Ureter (tissue), 1 donor: Measurements from ENCODE around the gene CAVIN2. TPM values are rescaled to one million over a fixed set of nuclear protein-coding genes. Genes with fewer than 3 reads are reported as not detected.

Experiments used
- DNase-seq: peaks from one replicate; pipeline ENCODE4 v3.0.0-alpha.2; 2020; ENCODE audit warnings: low spot score
- total RNA-seq: library from RNA; stranded (reverse); gene quantifications from one replicate; pipeline ENCODE4 v1.2.4, GENCODE V29; 2023
- donor health status: DM: yes; HTN: yes; CAD: no.

CAVIN2 gene
- total RNA-seq, 1 donor from 2014 or later, result 52.4 TPM

DNA sequence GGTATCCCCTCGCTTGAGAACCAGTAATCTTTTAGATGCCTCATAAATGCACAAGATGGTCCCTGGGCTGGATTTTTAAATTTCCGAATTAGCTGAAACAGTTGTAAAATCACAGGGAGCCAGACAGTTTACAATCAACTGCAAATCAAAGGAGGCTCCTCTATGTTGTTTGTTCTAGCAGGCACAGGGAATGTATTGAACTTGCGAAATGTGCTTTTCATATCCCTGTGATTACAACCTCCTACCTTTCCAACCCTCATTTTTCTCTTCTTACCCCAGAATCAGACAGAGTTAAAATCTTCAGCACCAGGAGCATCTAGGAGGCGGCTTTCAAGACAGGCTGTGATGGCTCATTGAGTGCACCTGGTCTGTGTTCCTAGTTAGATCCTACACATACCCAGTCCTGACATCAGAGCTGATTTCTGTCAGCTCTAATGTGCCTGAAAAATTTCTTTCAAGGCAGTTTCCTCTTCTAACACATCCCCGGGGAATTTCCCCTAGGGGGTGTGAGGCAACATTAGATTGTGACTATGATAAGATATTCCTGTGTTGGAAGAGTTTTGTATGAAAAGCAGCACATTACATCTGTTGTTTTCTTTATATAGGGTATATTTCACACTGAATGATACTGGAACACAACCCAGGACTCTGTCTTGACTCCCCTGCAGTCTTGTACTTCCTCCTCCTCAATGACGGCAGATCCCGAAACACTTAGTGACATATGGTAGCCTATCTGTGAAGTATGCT lies 17.9 kb upstream of the CAVIN2 start:
- DNase-seq, result no peak

DNA sequence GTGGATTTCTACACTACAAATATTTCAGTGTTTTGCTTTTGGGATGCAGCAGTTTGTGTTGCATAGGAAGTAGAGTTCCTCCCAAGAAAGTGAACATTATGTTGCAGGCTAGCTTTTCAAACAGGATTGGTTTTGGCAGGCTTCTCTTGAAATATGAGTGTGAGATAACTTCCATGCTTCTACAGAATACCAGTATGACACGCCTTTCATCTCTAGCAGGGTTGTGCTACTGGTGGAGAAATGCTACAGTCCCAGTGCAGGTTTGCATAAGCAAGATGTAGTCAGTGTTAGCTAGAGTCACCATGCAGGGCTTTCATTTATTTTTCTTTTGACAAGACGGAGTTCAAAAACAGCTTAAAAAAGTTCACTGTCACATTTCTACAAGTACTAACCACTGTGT lies 17.1 kb upstream of the CAVIN2 start:
- no peak for DNase-seq

DNA sequence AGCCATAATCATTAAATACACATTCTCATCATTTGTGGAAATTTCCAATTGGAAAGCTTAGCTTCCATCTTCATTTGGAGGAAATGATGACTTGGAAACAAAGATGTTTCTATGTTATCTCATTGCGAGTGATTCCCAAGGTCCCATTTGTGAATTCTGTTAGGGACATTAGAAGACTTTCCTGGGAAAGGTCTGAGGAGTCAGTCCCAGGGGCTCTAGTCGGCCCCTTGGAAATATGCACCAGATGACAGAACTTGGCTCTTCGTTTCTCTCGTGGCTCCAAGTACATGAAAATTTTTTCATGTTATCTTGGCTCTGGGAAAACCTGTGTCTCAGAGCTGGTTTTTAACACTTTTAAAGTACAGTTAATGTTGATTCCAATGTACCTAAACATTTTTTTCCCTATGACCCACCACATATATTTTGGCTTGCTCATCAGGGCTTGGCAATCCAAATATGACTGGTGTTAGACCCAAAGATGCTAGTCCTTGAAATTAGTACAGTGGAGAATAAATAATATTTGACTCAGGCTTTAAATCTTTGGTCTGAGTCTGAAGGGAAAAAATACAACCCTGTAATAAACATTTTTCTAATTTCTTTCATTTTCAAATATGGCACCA lies 15.4 kb upstream of the CAVIN2 start:
- no peak for DNase-seq

DNA sequence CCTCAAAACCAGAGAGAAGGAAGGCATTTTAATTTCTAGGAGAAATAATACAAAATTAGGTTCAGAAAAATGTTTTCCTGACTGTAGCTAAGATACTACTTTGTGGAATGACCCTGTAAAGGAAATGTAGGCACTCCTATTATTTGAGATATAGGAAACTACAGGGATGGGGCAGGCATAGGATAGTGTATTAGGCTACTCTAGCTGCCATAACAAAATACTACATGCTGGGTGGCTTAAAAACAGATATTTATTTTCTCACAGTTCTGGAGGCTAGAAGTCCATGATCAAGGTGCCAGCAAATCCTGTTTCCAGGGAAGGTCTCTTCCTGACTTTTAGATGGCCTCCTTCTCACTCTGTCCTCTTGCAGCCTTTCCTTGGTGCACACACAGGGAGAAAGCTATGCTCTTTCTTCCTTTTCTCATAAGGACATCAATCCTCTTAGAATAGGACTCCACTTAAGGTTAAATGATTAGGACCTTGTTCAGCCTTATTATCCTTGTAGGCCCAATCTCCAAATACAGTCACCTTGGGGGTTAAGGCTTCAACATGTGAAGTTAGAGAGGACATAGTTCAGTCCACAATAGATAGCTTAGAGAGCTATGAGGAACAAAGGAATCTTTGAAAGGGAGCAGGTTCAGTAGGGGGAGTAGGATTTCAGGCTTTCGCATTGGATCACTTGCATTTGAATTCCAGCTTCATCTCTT lies 14.0 kb upstream of the CAVIN2 start:
- no peak for DNase-seq

DNA sequence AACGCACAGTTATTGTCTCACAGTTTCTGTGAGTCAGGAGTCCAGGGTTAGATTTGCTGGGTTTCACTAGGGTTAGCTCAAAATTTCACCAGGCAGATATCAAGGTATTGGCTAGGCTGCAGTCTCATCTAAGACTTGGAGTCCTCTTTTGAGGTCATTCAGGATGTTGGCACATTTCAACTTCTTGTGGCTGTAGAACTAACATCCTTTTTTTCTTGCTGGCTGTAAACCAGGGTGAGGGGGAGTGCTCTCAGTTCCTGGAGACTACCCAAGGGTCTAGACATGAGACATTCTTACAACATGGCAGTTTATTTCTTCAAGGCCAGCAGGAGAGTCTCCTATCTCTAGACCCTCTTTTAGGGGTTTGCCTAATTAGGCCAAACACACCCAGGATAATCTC lies 12.8 kb upstream of the CAVIN2 start:
- no peak for DNase-seq

DNA sequence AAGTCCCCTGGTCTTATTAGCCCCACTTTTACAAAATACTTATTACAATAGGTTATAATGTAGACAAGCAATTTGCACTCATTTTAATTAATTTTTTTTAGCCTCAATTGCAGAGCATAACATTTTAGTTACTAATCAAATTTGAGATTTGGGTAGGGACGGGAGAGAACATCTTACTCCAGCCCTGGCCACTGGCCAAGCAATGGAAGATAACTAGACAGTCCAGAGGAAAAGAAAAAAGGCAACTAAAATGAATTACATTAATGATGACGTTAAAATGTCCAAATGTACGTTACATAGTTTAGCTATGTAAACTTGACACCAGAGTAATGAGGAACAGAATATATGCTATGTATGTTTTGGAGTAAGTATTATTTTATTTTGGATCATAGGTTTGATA lies 11.0 kb upstream of the CAVIN2 start:
- no peak for DNase-seq

DNA sequence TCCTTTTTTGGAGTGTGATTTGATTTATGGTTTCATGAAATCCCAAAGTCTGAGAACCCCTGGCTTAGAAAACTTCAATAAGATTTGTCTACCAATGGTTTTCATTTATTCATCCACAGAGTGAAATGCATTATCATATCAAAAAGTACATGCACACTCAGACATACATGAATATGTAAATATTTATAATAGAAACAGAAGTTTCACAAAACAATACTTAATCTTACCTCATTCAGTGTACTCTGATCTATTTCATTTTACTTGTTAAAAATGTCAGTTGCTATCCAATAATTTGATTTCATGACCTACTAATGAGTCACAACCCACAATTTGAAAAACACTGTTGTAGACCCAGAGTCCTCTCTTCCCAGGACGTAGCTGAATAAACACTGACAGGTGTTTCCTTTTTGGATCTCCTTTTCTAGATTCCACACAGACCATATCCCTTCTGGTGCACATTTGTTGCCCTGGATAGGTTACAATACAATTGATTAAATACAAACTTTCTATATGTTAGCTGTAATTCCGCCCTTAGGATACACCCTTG lies 10.4 kb upstream of the CAVIN2 start:
- no peak for DNase-seq

DNA sequence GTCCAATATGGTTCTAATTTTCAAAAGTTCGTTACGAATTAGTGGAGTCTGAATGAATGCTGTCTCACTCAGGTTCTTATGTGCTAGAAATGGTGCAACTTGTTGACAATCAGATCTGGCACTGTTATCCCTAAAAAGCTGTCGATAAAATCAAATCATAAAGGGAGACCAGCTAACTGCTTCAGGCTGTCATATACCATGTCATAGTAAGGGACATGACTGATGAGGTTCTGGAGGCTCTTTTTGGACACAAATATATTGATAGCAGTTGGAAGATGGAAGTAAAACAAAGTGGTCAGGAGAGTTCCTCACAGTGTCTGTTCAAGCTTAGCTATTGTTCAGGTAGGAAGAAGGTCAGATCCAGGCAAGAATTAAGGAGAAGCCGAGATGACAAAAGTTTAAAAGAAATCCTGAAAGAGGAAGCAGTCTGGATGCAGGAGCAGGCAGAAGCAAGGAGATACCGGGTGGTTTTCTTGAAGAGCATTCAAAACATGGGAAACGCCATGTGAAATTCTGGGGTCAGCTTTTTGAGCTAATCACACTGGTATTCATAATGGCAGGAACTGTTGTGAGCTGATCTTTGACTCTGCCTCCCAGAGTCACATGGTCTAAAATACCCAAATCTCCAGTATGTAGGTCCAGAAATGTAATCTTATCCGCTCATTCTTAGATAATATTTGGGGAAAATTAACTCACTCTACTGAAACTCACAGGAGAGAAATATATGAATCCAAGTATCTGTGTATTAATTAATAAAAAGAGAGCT lies 9.4 kb upstream of the CAVIN2 start:
- no peak for DNase-seq

DNA sequence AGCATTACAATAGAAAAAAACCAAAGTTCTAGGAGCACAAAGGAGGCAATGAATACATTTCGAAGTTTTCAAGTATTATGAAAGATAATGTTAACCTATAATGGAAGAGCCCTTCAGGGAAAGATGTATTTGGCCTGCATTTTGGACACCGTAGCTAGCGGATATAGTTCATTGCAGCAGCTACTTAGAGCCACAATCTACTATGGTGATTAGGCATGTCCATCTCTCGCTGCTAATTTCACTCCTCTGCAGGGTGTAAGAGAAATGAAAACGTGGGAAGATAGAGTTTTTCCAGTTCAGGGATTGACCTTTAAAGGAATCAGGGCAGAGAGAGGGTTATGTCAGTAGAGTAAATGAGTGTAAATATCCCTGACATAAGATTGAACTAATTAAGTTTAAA lies 8.5 kb upstream of the CAVIN2 start:
- no peak for DNase-seq

DNA sequence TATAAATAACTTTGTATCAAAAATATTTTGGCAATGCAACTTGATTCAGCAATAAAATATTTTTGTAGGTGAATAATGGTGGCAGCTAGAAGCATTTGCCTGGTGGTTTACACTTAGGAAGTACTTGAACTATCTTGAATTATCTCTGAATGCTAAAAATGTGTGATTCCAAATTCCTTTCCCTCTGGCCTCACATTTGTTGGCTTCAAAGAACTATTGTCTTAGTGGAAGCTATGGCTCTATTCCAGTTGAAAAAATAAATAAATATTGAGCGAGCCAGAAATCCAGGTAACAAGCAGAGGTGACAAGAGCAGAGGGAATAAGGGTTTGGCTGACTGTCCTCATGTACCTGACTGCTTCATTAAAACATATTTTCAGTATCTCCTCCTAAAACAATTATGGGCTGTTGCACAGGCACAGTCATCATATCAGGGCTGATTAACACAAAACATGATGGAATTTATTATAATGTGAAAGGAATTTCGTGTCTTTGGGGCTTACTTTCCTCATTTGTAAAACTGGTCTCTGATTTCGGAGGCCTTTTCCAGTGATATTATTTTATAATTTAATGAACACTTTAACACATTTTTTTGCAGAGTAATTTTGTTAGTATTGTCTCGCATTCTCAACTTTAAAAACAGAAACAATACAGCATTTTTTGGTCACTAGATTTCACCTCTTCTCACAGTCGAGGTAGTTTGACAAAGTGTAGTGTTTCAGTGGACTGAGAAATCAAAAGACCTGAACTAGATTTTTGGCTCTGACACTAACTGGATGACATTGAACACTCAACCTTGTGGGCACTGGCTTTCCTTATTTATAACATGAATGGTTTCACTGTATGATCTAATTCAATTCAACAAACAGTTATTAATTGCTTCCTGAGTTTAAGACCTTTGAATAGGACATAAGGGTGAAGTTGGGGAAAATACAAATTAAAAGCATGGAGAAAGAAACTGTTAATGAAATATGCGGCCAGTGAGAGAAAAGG lies 7.8 kb upstream of the CAVIN2 start:
- no peak for DNase-seq

DNA sequence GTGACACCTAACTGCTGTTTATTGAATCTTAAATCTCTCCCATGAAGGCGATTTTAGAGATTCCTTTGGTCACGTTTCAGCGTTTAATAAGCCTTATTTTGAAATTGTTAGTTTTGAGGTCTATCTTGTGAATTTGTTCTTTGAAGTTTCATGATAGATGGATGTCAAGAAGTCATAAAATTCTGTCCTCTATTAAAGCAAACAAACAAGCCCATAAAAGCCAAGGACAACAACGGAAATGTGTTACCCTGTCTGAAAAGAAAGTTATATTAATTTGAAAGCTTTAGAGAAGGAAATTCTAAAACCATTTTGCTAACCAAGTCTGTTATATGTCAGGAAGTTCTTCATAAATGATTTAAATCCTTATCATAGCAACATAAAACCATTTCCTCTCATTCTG lies 7.0 kb upstream of the CAVIN2 start:
- no peak for DNase-seq

DNA sequence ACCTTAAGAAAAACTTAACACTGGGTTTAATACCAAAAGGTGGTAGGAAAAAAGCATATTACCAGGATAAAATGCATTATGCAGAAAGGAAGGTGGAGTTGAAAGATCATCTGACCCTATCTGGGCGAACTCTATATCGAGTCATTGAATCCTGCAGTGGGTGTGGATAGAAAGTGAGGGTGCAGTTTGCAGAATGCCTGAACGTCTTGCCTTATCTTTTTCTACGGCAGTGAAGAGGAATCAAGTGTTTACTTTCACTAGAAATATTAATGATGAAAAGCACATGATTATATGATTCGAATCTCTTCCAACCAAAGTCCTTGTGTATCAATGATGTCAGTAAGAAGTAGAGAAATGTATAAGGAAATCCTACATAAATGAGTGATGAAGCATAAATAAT lies 4.3 kb upstream of the CAVIN2 start:
- no peak for DNase-seq

DNA sequence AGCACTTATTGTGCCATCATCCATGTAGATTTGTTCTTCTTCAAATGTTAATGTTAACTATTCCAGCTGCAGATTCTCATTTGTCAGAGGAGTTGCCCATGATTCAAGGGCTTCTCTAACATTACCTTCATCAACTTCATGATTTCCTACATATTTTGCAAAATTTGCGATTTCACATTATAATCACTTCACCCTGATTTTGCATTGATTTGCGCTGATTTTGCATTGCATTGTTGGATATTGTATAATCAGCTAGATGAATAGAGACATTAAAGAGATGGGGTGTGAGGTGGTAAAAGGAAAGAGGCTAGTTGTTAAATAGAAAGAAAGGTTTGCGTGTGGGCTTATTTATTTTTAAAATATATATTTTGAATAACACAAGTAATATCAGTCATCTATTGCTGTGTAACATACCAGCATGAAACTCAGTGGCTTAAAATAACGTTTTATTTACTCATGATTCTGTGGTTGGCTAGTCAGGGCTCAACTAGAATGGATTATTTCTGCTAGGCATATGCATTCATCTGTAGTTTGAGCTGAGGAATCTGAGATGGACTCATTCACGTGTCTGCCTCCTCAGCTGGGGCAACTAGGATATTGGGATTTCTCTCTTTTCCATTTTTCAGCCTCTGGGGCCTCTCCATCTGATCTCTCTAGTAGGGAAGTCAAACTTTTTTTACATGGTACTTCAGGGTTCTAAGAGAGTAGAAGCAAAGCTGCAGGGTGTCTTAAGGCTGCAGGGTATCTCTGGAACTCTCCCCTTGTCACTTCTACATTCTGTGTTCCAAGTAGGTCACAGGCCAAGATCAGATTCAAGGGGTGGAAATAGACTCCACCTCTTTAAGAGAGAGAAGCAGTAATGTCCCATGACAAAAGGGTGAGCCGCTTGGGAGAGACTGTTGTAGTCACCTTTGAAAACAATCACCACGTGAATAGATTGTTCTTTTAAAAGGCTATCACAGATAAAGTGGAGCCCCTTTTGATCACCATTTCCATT lies 2.2 kb upstream of the CAVIN2 start:
- no peak for DNase-seq

DNA sequence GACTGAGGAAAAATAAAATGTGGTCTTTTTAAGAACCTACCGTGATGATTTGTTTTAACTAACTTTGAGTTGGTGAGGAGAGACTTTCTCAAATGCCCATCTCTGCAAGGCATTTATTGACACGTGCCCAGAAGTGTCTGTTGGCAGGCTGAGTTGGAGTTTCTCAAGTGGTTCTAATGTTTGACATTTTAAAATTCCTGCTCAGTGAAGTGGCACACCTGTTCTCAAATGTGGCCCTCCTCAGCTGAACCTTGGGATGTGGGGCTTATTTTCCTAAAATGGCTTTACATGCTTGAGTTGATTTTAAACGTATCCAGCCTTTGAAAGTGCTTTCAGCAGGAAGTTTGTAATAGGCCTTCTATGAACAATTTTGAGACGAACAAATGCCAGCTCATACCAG lies 876 bp upstream of the CAVIN2 start:
- DNase-seq, result no peak

DNA sequence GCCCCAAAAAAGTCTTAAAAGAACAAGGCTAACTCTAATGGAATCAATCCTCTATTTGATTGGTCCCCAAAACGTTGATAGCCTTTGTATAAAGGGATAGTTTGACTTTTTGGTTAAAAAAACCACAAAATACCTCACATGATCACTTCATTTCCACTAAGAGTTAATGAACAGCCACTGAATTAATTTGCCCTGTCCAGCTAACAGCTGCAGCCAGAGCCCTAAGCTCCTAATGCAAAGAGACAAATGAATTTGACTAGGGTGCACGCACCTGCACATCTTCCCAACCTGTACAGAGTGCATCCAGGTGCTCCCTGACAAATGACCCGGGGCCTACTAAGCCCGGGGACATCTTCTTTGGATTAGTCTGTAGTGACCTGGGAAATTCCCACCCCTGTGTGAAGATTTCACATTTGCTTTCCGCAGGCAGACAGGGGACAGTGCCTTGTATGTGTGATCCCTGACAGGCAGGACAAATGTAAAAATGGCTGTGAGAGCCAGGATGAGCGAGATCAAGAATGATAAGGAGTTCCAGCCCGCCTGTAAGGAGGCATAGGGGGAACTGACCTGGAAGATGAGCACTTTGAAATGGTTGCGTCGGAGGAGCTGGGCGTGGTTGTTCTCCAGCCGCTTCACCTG lies 893 bp downstream of the CAVIN2 start:
- no peak for DNase-seq

DNA sequence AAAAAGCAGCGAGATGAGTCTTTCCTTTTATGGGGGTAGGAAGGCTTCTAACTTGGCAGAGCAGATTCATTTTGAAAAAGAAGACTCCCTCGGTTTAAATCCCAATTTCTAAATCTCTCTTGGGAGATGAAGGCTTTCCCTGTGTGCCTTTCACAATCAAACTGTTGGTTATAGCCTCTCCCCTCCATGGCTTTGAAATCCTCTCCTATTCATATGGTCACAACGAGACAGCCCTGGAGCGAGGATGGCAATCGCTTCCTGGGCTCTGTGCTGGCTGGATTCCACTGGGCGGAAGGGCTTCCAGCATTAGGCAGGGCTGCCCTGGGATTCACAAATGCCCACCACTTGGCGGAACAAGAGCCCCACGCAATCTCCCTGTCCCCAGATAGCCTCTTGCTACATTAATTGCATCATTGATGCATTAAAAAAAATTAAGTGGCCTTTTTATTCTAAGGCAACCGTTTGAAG lies 1.6 kb downstream of the CAVIN2 start:
- peak; percentile 47 for DNase-seq

DNA sequence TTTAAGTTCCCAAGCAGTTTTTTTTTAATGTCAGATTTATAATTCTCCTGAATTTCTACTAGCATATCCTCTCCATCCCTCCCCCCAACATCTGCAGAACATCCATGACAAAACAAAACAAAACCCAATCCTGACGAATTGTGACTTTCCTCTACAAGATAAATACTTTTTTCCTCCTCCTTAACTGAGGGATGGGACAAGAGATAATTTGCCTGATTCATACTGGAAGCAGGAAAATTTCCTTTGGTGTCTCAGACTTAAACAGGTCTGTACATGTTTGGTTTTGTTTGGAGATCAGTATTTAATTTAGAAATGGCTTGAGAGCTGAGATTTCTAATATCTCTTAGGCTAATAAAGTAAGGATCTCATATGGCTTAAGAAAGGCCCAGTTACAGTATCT lies 2.2 kb downstream of the CAVIN2 start:
- no peak for DNase-seq

DNA sequence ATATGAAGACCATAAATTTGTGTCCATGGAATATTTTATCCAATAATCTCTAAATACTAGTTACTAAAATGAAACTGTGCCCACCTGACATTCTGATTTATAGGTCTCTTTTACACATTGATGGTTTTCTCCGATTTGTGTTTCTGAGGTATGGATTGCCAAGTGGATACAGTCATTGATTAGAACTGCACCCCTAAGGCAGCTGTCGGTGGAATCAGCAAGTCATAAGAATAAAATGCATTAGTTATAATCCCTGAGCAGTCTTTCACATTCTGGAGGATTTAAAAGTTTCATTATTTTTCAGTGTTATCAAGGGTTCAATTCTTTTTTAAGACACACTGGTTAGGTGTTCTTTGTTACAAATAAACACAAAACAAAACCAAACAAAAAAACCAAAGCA lies 6.0 kb downstream of the CAVIN2 start:
- no peak for DNase-seq
